ENCODE data around the gene XK.

DNA sequence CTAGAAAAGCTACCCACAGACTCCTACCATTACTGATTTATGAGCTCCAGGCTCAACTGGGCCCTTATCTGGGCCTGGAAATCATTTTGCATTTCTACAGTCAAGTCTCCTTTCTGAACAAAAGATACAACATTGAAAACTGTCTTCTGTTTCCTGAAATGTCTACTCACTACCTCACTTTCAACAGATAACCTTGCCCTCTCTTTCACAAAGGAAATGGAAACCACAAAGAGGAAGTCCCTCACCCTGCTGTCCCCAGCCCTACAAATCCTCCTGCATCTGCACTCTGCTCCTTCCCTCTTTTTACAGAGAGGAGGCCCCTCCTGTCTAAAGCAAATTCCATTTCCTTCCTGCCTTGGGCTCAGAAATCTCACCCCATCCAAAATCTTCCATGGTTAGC, 69.4 kb downstream of the XK start:
- TF ChIP-seq, protein P1, sequence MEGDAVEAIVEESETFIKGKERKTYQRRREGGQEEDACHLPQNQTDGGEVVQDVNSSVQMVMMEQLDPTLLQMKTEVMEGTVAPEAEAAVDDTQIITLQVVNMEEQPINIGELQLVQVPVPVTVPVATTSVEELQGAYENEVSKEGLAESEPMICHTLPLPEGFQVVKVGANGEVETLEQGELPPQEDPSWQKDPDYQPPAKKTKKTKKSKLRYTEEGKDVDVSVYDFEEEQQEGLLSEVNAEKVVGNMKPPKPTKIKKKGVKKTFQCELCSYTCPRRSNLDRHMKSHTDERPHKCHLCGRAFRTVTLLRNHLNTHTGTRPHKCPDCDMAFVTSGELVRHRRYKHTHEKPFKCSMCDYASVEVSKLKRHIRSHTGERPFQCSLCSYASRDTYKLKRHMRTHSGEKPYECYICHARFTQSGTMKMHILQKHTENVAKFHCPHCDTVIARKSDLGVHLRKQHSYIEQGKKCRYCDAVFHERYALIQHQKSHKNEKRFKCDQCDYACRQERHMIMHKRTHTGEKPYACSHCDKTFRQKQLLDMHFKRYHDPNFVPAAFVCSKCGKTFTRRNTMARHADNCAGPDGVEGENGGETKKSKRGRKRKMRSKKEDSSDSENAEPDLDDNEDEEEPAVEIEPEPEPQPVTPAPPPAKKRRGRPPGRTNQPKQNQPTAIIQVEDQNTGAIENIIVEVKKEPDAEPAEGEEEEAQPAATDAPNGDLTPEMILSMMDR (IDR thresholded peaks at IDR 0.05; ENCODE audit: insufficient read depth, low read length, poor library complexity, severe bottlenecking), result no peak
- no peak for TF ChIP-seq EZH2phosphoT487 (conservative IDR thresholded peaks at IDR 0.05; ENCODE audit: low read length)

Measured in SU-DHL-6 (cell line).